Measurements from ENCODE around the gene SUV39H1.

DNA sequence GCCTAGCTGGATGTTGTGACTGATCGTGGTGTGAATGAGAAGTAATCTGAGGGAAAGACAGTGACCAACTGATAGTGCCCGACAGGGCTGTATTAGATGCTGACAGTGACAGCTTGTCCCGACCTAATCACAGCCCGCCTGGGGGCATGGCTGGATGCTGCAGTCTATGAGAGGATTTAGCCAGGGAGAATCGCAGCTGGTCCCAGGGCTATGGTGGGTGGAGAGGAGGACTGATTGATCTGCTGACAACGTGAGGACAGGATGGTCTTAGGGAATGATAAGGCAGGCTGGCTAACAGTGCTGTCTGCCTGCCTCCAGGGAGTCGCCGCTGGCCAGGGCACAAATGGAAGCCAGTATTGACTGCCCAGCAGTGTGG lies 621 bp upstream of the SUV39H1 start:
- TF ChIP-seq, protein P1, sequence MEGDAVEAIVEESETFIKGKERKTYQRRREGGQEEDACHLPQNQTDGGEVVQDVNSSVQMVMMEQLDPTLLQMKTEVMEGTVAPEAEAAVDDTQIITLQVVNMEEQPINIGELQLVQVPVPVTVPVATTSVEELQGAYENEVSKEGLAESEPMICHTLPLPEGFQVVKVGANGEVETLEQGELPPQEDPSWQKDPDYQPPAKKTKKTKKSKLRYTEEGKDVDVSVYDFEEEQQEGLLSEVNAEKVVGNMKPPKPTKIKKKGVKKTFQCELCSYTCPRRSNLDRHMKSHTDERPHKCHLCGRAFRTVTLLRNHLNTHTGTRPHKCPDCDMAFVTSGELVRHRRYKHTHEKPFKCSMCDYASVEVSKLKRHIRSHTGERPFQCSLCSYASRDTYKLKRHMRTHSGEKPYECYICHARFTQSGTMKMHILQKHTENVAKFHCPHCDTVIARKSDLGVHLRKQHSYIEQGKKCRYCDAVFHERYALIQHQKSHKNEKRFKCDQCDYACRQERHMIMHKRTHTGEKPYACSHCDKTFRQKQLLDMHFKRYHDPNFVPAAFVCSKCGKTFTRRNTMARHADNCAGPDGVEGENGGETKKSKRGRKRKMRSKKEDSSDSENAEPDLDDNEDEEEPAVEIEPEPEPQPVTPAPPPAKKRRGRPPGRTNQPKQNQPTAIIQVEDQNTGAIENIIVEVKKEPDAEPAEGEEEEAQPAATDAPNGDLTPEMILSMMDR (tag by site-specific recombination; IDR thresholded peaks at IDR 0.05): no peak
- TF ChIP-seq ZNF274 (IDR thresholded peaks at IDR 0.05; ENCODE audit: low read length) (no peak), ZNF274 (tag by site-specific recombination; IDR thresholded peaks at IDR 0.05; ENCODE audit: borderline replicate concordance) (no peak), ZNF677 (tag by site-specific recombination; IDR thresholded peaks at IDR 0.05) (no peak), PRDM1 (tag by site-specific recombination; IDR thresholded peaks at IDR 0.05) (no peak), SP2 (tag by site-specific recombination; IDR thresholded peaks at IDR 0.05) (no peak), ZNF132 (tag by site-specific recombination; IDR thresholded peaks at IDR 0.05; ENCODE audit: borderline replicate concordance) (no peak), ZNF19 (tag by site-specific recombination; IDR thresholded peaks at IDR 0.05; ENCODE audit: low read depth) (no peak), ZBTB17 (tag by site-specific recombination; IDR thresholded peaks at IDR 0.05) (peak; percentile 31; the same call in 1 of the 2 replicates)
- TF ChIP-seq, protein P2, sequence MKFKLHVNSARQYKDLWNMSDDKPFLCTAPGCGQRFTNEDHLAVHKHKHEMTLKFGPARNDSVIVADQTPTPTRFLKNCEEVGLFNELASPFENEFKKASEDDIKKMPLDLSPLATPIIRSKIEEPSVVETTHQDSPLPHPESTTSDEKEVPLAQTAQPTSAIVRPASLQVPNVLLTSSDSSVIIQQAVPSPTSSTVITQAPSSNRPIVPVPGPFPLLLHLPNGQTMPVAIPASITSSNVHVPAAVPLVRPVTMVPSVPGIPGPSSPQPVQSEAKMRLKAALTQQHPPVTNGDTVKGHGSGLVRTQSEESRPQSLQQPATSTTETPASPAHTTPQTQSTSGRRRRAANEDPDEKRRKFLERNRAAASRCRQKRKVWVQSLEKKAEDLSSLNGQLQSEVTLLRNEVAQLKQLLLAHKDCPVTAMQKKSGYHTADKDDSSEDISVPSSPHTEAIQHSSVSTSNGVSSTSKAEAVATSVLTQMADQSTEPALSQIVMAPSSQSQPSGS (tag by site-specific recombination; IDR thresholded peaks at IDR 0.05; ENCODE audit: low read depth): no peak
- TF ChIP-seq, protein P3, sequence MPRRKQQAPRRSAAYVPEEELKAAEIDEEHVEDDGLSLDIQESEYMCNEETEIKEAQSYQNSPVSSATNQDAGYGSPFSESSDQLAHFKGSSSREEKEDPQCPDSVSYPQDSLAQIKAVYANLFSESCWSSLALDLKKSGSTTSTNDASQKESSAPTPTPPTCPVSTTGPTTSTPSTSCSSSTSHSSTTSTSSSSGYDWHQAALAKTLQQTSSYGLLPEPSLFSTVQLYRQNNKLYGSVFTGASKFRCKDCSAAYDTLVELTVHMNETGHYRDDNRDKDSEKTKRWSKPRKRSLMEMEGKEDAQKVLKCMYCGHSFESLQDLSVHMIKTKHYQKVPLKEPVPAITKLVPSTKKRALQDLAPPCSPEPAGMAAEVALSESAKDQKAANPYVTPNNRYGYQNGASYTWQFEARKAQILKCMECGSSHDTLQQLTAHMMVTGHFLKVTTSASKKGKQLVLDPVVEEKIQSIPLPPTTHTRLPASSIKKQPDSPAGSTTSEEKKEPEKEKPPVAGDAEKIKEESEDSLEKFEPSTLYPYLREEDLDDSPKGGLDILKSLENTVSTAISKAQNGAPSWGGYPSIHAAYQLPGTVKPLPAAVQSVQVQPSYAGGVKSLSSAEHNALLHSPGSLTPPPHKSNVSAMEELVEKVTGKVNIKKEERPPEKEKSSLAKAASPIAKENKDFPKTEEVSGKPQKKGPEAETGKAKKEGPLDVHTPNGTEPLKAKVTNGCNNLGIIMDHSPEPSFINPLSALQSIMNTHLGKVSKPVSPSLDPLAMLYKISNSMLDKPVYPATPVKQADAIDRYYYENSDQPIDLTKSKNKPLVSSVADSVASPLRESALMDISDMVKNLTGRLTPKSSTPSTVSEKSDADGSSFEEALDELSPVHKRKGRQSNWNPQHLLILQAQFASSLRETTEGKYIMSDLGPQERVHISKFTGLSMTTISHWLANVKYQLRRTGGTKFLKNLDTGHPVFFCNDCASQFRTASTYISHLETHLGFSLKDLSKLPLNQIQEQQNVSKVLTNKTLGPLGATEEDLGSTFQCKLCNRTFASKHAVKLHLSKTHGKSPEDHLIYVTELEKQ (tag by site-specific recombination; IDR thresholded peaks at IDR 0.05; ENCODE audit: borderline replicate concordance): no peak
